HTERT RPE-1 (cell line): ENCODE data around the gene ARL6.

ENCODE experiments used
- in situ Hi-C: fragments of 300-500 bp; cut with MboI; formaldehyde crosslinking; loops from 4 replicates; pipeline ENCODE4 v1.14.3; 2020; ENCODE audit warnings: low sequenced_read_pairs

Gene ARL6, protein sequence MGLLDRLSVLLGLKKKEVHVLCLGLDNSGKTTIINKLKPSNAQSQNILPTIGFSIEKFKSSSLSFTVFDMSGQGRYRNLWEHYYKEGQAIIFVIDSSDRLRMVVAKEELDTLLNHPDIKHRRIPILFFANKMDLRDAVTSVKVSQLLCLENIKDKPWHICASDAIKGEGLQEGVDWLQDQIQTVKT

DNA sequence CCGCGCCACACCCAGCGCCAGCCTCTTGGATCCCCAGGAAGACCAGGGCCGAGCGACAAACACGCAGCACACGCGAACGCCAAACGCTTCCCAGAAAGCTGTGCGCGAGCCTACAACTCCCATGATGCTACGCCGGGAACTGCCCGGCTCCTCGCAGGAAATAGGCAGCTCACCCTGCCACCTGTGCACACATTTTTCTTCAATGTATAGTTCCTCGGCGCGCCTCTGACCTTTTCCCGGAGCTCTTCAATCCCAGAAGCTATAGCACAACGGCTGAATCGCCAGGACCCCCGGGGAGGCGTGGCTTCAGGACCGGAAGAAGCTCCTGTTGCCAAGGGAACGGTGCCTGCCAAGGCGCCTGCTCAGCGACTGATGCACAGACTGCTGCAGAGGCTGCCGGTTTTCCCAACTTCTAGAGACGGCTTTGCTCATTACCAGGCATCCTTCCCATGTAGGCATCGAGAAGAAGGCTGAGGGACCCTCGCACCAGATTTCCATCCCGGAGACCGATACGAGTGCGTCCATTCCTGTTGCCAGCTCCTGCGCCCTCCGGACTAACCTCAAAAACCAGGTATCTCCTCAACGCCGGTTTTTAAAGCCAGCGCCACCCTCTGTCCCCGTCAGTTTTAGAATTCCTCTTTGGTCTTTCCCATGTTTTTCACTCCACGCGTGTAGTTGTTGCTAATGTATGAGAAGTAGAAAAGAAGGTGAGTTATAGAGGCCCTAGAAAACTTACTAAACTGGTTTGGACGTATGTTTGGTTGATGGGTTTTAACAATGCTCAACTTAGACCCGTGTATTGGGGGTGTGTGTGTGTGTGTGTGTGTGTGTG lies at the start of gene ARL6:
ARL6 (plus strand) TSS at position 352 of the 832 bp plus-strand sequence. CDS start 3,350 bp downstream, outside the sequence.
- in situ Hi-C loops = no loop called here

DNA sequence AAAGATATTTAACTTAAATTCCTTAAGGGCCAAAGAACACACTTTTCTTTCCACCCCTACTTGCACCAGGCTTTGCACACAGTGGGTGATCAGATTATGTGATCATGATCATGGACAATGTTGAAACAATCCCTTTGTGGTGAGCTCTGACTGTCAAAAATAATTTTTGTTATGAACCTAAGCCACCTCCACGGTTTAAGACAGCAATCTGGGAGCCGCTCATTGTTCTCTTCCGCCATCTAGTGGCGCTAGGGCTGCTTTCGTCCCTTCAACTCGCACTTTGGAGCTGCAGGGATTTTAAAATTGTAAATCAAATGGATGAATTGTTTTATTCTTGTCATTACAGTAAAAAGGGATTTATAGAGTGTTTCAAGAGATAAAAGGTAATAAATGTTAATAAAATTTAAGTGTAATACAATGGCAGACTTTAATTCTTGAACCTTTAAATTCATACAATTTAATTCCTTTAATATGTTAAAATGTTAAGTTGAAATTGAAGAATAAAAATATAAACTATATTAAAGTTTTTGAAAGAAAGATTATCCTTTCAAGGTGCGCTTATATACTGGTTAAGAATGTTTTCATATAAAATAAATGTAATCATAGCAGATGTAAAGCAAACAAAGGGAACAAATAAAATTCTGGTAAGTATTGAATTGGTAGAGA lies 45.3 kb upstream of the ARL6 start:
- in situ Hi-C loops = no loop called here

DNA sequence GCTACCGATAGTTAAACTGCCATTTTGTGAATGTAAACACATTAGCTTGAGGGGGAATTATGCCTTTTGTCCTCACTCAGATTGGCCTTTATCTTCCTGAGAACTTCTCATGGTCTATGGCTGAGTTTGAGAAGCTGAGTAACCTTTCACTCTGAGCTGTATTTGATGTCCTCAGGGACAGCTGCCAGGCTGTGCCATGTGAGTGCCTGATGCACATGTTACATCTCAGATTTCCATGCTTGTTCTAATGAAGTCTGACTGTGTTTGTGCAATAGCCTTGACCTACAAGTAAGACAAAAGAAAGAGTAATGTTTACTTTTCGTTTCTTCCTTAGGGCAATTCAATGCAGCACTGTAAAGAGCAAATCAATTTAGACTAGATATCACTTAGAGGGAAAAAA lies 44.1 kb upstream of the ARL6 start:
- in situ Hi-C loops = no loop called here

DNA sequence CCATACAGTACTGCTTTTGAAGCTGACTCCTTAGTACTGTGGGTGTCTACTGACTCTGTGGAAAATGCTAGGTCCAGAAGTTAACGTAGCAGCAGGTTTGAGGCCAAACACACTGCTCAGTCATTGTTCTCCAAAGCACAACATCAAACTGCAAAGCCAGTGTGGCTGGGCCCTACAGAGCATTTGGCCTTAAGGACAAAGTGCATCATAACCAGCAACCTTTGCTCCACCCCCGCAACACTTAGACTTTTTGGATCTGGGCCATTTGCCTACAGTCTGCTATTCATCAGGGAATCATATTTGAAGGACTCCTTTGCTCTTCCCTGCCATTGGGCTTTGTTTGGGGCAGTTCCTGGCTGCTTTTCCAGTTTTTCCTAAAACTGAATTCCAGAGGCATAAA lies 43.1 kb upstream of the ARL6 start:
- in situ Hi-C loops = no loop called here

DNA sequence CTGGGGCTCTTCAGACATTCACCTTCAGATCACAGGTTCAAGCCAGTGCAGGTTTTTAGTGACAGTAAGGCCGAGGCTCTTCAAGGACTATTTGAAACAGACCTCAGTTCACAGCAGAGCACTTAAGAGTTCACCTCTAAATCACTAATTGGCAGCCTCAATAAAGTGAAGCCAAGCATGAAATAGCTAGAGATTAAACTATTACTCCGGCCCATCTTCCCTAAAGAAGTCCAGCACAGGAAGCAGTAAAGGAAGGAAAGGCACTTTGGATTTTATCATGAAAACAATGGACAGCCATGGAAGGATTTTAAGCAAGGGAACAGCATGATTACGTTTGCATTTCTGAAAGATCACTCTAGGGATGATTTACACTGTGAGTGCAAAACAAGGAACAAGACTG lies 27.6 kb upstream of the ARL6 start:
- in situ Hi-C loops = no loop called here

DNA sequence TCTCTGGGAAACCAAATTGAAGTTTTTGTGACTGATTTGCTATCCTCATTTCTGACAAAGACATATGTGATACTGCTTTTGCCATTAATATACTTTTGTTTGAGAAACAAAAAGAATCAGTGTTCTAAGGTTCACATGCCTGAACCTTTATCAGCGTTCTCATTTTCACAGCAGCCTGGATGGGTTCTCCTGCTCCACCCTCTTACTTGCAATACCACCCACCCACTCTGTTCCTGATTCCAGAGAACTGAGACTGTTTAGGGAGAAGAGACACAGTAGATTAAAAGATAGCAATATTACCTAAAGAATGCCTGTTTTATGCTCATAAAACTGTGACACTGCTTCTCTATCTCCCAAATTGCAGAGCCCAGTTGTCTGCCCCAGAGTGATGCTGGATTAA lies 25.8 kb upstream of the ARL6 start:
- in situ Hi-C loops = no loop called here

DNA sequence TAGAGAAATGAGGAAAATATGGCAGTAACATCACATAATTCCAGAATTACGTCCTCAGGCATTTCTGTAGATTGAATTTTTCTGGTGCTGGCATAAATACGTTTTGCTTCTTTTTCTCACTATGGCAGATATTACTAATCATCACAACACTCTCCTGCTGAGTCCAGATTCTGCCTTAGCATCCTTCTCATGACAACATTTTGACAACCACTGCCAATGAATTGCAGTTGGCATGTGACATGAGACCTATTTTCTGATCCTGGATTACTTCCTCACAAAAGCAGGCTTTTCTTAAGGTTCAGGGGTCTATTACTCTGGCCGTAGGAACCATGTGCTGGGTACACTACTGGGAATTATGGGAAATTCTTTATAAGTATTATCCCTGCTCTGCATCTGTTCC lies 22.5 kb upstream of the ARL6 start:
- in situ Hi-C loops = no loop called here

DNA sequence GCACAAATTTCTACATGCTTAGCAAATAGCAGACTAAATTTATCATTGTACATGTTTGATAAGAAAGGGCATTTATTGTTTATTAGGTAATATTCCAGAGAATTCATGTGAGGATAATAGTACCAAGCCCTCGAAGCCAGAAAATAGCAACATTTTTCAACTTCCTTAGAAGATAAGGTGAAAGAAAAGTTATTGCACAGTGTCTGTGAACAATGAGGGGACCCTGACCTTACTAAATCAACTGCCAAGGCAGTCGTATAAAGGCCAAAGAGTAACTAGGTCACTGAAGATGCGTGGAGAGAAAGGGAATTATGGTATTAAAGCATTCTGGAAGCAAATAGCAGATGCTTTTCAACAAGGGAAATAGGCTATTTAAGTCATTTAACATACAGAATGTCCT lies 20.3 kb upstream of the ARL6 start:
- in situ Hi-C loops = no loop called here

DNA sequence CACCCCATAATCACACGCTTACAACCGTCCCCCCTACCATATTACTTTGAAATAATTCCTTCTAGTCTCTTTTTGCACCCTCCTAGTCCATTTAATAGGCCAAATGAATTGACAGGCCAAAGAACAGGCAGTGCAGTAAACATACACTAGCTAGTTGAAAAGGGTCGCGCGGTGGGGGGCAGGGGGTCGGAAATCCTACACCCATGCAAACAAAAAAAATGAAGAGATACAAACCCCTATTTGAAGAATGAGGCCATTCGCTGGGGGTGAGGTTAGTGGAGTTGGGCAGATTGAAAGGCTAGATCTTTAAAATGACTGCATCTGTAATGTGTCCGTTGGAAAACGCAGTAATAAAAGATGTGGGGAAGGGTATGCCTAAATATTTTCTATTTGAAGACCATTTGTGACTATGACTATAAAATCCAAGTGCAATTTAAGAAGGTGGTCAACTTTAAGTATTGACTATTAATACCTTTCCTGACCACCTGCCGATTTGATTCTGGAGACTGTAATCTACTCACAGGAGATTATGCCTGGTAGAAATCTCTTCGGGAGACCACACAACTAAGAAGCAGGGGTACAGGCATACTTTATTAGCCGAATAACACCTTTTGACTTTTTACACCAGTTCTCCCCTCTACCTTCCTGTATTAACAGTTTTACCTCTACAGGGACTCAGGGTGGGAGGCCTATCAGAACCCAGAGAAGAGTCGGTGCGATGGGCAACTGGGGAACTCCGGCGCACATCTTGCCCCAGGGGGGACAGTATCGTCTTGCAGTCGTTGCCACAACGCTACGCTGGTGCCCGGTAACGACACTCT lies 762 bp upstream of the ARL6 start:
- in situ Hi-C loops = no loop called here

DNA sequence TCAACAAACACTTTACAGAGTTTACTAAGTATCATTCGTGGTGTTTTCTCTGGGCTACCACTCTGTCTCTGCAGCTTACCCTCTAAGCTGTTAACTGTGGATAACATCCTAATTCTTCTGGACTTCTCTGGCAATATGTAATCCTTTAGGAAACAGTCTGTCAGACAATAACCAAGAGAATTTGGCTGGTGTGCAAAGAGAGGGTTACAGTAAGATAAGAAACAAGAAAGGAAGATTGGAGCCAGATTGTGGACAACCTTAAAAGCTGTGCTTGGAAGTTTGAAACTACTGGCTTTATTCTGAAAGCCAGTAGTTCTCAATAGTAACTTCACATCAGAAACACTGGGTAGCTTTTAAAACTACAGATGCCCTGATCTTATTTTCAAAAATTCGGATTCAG lies 778 bp downstream of the ARL6 start:
- in situ Hi-C loops = no loop called here

DNA sequence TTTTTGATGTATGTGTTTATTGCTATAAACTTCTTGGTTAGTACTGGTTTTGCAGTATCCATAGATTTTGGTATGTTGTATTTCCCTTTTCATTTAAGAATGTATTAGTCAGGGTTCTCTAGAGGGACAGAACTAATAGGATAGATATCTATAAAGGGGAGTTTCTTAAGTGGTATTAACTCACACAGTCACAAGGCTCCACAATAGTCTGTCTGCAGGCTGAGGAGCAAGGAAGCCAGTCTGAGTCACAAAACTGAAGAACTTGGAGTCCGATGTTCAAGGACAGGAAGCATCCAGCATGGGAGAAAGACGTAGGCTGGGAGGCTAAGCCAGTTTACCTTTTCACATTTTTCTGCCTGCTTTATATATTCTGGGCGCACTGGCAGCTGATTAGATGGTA lies 8.4 kb downstream of the ARL6 start:
- in situ Hi-C loops = no loop called here

DNA sequence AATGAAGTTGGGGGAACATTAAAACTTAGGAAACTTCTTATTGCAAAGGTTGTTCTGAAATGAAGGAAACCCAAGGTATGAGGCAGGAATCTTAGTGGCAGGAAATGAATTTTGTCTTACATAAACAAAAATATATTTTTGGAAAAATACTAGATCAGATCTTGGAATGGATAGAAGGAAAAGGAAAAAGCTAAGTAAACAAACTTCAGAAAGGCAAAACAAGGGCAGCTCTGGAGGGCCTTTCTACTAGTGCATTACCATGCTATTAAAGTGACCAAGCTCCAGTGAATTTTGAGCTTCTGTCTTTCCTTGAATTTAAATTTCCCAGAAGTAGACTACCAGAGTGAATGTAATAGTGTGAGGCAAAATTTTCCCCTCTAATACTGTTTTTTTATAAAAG lies 13.6 kb downstream of the ARL6 start:
- in situ Hi-C loops = loop anchor here (25.0 kb wide), 1 partner anchor 234 kb away; no protein-coding TSS in a partner anchor

DNA sequence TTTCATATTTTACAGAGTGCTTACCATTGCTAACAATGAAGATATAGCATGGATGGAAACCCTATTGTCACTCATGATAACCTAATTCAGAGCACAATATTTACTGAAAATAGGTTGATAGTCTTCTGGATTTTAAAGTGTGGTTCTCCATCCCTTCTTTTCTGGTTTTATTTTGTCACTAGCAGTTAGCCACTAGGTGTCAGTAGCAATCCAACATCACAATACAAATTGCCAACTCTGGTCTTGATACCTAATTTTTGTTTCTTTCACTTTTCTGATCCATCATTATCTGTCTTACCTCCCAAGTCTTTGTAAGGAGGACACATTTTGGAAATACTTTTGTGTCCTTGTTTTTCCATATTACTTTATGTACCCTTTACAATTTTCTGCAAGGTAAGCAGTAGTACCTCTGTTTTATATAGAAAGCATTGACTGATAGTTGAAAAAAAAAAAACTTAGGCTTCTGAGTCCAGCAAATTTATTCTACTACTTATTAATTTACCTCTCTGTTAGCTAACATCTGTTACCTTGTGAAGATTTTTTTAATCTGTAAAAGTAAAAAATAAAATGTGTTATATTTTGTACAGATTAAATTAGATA lies 29.0 kb downstream of the ARL6 start:
- in situ Hi-C loops = loop anchor here (25.0 kb wide), 1 partner anchor 219 kb away; no protein-coding TSS in a partner anchor

DNA sequence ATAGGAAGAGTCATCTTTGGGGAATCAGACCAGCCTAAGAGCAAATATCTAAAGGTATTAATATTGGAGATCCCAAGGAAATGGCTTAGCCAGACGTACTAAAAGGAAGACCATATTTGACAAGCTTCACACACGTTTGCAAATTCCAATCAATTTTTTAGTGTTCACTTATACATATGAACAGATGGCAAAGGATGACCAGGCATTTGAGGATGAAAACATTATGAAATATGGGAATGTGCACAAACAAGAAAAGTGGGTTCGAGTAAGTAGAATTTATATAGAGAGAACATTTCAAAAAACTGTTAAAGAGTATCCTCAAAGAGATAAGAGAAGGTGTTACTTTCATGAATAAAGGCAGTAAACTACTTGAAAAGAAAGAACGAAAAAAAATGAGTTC lies 31.4 kb downstream of the ARL6 start:
- in situ Hi-C loops = loop anchor here (25.0 kb wide), 1 partner anchor 216 kb away; no protein-coding TSS in a partner anchor

DNA sequence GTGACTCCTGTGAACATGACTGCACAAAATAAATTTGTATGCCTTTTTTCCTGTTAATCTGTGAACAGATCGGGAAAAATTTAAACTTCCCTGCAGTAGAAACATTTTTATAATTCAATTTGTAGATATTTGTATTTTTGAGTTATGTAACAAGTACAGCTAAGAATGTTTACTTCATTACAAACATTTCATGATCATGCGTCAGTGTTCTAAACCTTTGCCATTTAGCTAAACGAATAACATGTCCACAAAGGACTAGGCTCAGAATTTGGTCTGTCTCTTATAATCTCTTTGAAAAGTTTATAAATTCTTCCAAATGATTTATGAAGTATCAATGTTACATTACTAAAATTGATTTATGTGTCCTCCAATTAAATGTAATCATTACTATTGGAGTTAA lies 39.9 kb downstream of the ARL6 start:
- in situ Hi-C loops = no loop called here

DNA sequence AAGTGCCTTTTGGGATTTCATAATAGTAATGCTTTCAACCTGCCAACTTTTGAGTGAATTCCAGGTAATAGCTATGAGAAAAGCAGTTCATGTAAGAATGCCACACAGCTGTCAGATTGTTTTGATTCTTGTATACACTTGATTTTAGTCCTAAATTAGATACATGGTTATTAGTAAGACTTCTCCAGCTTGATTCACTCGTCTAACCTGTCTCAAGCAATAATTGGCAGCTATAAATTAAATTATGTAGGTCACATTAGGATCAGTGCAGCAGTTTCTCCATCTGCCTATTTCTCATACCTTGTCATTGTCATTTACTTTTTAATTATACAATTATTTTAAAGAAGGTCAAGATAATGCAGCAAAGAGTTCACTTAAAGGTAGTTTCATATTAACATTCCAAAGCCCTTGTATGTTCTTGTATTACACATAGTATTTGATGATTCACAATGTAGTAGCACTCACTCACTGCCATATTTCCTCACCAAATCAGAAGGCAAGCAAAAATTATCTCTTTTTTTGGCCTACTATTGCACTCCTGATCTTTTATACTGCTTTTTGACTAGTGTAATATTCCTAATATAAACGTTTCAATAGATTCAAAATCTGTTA lies 46.3 kb downstream of the ARL6 start:
- in situ Hi-C loops = no loop called here

DNA sequence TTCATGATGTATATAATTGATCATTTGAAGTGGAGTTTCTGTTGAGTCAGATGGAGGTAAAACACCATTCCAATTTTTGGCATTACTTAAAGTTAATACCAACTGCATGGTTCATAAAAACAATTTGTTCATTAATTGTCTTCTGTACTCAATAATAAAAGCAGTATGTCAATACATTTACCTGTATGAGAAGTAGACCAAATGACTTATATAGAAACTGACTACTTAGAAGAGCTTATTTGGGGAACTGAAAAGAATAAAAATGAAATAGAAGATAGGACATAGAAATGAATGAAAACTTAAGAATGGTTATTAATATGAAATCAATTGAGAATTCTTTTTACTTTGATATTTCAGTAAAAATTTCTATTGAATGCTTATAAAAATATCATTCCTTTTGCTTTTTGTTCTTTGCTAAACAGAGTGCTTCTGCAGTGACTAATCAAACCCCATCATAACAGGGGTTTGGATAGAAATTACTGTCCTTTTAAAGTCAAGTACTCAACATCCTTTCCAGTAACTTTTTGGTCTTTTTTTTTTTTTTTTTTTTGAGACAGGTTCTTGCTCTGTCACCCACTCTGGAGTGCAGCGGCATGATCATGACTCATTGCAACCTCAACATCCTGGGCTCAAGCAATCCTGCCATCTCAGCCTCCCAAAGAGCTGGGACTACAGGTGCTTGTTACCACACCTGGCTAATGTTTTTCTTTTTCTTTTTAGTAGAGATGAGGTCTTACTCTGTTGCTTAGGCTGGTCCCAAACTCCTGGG lies 50.8 kb downstream of the ARL6 start:
- in situ Hi-C loops = no loop called here

DNA sequence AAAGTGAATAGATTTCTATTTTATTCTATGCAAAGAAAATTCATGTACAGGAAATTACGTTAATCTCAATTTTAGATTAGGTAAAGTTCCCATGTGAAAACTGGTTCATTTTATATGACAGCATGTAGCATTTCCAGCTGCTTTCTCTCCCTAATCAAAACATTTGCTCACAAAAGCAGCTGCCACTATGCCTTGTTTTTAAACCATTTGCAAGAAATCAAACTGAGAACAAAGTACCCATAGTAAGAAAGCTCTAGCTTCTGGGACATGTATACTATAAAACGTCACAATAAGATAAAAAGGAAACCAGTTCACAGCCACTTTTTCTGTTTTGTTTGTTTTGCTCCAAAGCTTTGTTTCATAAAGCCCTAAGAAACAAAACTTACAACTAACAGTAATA lies 52.3 kb downstream of the ARL6 start:
- in situ Hi-C loops = no loop called here

DNA sequence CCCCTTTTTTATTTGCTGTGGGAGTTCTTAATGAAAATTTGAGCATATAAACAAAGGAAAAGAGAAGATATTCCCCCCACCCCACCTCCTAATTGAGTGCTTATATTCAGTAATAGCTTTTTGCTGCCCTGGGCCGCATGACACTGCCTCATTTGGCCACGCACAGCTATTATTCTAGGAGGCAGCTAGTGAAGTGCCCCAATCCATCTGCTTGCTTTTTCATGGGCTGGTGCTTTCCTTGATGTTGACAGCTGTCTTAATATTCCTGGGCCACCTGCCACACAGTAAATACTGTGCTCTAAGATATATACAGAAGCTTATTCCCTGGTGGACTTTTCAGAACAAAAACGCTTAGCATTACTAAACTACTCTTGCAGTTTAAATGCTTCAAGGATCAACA lies 53.4 kb downstream of the ARL6 start:
- in situ Hi-C loops = no loop called here
